BJ (cell line): Measurements from ENCODE around the gene CD80. TPM values are rescaled to one million over a fixed set of nuclear protein-coding genes. Genes with fewer than 3 reads are reported as not detected.

Experiments
- CTCF ChIA-PET: fragments of 350-600 bp; formaldehyde crosslinking; extraction: SDS; loops from one replicate; lab custom pipeline; 2021; ENCODE audit warnings: antibody characterized with exemption, inconsistent platforms; lab: Yijun Ruan, JAX
- POLR2A ChIA-PET: fragments of 300-600 bp; sonication (Branson Sonifier 250); formaldehyde crosslinking; extraction: SDS; loops from one replicate; lab custom pipeline; 2021; ENCODE audit warnings: antibody characterized with exemption; lab: Charles Lee
- DNase-seq: peaks from one replicate; pipeline ENCODE4 v3.0.0-alpha.2; 2011; ENCODE audit warnings: low read depth
- H3K27me3 ChIP-seq: 2 replicates; pipeline ENCODE4 v1.6.0; 2011; ENCODE audit warnings: low read length; ENCODE audit not compliant: control insufficient read depth, insufficient read depth
- H3K36me3 ChIP-seq: 2 replicates; pipeline ENCODE4 v1.5.1; 2011; ENCODE audit warnings: low read length; ENCODE audit not compliant: control insufficient read depth, insufficient read depth
- H3K4me3 ChIP-seq: 2 replicates; pipeline ENCODE4 v1.5.1; 2011; ENCODE audit warnings: low read depth, mild to moderate bottlenecking, control low read depth, low read length
- polyA minus RNA-seq: library from RNA; depleted of rRNA, polyadenylated mRNA; stranded (reverse); fragments of >200 nt; gene quantifications from 2 replicates; pipeline ENCODE4 v1.2.3, GENCODE V29; 2011; rRNA and poly(A)+ RNA removed
- polyA plus RNA-seq: library from polyadenylated mRNA; depleted of rRNA; stranded (reverse); fragments of >200 nt; gene quantifications from 2 replicates; pipeline ENCODE4 v1.2.3, GENCODE V29; 2011; rRNA removed
- TF ChIP-seq, protein P1 (sequence below): IDR thresholded peaks from 2 replicates; pipeline ENCODE4 v1.5.1; 2011; ENCODE audit warnings: low read depth, mild to moderate bottlenecking, control low read depth, inconsistent platforms, low read length, moderate library complexity; ENCODE audit not compliant: insufficient read depth

Gene CD80, protein sequence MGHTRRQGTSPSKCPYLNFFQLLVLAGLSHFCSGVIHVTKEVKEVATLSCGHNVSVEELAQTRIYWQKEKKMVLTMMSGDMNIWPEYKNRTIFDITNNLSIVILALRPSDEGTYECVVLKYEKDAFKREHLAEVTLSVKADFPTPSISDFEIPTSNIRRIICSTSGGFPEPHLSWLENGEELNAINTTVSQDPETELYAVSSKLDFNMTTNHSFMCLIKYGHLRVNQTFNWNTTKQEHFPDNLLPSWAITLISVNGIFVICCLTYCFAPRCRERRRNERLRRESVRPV
- polyA plus RNA-seq (not detected in 2 replicates), polyA minus RNA-seq (not detected in 2 replicates)

DNA sequence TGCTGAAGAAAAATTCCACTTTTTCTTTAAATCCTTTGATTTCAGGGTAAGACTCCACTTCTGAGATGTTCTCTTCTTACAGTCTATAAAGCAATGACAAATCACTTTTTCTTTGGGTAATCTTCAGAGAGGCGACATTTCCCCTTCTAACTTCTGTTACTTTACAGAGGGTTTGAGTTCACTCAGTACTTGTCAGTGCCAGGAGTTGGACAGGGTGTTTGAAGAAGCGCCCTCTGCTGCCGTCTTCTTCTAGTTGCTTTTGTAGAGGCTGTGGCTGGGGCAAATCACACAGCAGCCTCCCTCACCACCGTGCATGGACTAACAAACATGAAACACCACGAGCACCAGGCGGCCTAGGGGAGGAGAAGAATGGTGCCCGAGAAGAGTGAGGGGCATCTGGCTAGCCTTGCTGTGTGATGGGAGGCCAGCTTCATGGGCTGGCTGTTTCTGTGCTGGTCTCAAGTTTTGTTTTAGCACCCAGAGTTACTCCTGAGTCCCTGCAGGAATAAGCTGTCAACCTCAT, at the start of gene CD80:
CD80 (minus strand) TSS at position 174 of the 523 bp plus-strand sequence. CDS start 1,886 bp downstream, outside the sequence.
- TF ChIP-seq, protein P1, sequence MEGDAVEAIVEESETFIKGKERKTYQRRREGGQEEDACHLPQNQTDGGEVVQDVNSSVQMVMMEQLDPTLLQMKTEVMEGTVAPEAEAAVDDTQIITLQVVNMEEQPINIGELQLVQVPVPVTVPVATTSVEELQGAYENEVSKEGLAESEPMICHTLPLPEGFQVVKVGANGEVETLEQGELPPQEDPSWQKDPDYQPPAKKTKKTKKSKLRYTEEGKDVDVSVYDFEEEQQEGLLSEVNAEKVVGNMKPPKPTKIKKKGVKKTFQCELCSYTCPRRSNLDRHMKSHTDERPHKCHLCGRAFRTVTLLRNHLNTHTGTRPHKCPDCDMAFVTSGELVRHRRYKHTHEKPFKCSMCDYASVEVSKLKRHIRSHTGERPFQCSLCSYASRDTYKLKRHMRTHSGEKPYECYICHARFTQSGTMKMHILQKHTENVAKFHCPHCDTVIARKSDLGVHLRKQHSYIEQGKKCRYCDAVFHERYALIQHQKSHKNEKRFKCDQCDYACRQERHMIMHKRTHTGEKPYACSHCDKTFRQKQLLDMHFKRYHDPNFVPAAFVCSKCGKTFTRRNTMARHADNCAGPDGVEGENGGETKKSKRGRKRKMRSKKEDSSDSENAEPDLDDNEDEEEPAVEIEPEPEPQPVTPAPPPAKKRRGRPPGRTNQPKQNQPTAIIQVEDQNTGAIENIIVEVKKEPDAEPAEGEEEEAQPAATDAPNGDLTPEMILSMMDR, result peak; percentile 54
- ChIA-PET POLR2A (no interaction called here), CTCF (interaction anchor here (0.6 to 2.2 kb wide), 5 partner anchors 10 to 121 kb away, joined by 3 to 6 read pairs (median 4); no protein-coding TSS in a partner anchor)
- no peaks in the 10 kb centered on the region for H3K36me3 ChIP-seq
- H3K27me3 ChIP-seq, result peaks cover 4% of the 10 kb centered on the region
- DNase-seq, result no peak
- no peak within 1 kb of the TSS for H3K4me3 ChIP-seq

DNA sequence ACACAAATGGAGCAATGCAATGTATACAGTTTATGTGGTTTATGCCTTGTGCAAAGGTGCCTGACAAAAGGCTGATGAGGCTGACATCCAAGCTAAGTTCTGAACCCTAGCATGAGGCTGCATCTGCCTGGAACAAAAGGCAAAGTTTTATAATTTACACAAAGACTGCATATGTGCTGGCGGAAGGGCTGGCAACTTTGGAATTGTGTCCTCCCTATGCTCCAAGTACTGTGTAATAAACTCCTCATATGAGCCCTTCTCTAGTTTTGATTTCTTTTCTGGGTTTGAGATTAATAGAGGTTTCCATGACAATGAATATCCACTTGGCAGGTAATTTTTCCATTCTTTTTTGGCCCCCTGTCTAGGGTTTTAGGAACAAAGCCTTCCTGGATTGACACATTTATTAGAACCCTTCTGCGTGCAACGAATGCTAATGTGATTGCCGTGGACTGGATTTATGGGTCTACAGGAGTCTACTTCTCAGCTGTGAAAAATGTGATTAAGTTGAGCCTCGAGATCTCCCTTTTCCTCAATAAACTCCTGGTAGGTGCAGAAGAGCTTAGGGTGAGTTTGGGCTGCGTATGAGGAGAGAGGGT, 49.1 kb upstream of the CD80 start:
- DNase-seq, result no peak
- ChIA-PET POLR2A (no interaction called here), CTCF (interaction anchor here (1.0 kb wide), 1 partner anchor 8 kb away, joined by 5 read pairs; no protein-coding TSS in a partner anchor)
- no peaks in the 10 kb centered on the region for H3K36me3 ChIP-seq
- no peak overlapping the region for H3K4me3 ChIP-seq
- H3K27me3 ChIP-seq, result peaks cover 5% of the 10 kb centered on the region; the same call in 1 of the 2 replicates
- TF ChIP-seq, protein P1, result no peak

DNA sequence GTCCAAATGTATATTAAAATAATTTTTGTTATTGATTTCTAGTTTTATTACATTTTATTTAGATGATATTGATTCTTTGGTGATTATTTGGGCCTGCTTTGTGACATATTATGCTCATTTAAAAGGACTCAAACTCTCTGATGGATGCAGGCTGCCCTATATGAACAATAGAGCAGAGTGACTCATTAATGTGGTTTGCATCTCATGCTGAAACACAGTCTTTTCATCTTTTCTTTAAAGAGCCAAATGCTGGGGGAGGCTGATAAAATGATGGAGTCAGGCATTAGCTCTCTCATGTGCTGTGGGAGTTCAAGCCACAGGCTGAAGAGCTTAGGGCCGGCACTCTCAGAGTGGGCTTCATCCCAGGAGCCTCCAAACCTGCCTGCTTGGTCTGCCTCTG, 45.5 kb upstream of the CD80 start:
- POLR2A ChIA-PET, result no interaction called here
- DNase-seq, result no peak

DNA sequence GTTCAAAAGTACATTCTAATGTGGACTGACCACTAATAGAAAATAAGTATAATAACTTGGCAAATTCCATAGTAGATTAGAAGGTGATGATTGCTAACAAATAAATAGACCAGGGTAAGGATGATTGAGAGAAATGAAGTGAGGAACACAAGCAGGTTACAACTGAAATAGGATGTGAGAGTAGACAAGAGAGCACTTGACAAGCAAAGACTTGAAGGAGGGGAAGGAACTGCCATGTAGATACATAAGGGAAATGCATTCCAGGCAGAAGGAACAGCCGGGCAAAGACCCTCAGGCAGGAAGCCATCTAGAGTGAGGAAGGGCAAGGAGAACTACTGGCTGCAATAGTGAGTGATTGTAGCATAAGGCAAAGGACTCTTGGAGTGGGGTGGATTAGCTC, 43.3 kb upstream of the CD80 start:
- H3K27me3 ChIP-seq, result 0 out of 2 replicates have a peak, but pooled peaks cover 2% of the 10 kb centered on the region
- DNase-seq, result no peak
- H3K4me3 ChIP-seq, result no peak overlapping the region
- H3K36me3 ChIP-seq, result no peaks in the 10 kb centered on the region
- ChIA-PET POLR2A (no interaction called here), CTCF (no interaction called here)
- TF ChIP-seq, protein P1, result no peak

More for the DNA sequence above, 45.5 kb upstream of the CD80 start:
- TF ChIP-seq, protein P1, result no peak
- CTCF ChIA-PET, result no interaction called here
- no peak overlapping the region for H3K4me3 ChIP-seq
- H3K27me3 ChIP-seq, result peaks cover 5% of the 10 kb centered on the region; the same call in 1 of the 2 replicates
- H3K36me3 ChIP-seq, result no peaks in the 10 kb centered on the region

DNA sequence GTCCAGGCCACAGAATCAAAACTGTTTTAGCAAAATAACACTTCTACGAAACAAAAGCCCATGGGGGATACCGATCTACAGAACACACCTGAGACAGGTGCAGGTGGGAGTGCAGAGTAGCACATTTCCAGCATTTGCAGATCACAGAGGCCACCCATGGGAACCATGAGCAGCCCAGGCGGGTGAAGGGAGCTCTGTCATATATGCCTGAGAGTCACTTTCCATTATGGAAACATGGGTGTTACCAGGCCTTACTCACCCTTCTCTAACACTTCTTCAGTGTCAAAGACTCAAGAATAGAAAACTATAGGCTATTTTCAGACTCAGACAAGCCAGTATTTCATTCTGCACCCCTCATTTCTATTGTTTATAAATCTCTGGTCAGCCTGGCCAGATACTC, 41.7 kb upstream of the CD80 start:
- TF ChIP-seq, protein P1, result no peak
- Histone ChIP-seq H3K27me3 (no peaks in the 10 kb centered on the region), H3K36me3 (no peaks in the 10 kb centered on the region), H3K4me3 (no peak overlapping the region)
- CTCF ChIA-PET, result interaction anchor here (0.7 to 3.1 kb wide), 6 partner anchors 27 to 80 kb away, joined by 3 to 19 read pairs (median 4); no protein-coding TSS in a partner anchor
- DNase-seq, result no peak
- POLR2A ChIA-PET, result no interaction called here
